MCF 10A (cell line): ENCODE measurements around the gene CAMK2A. TPM values are rescaled to one million over a fixed set of nuclear protein-coding genes. Genes with fewer than 3 reads are reported as not detected.

Experiments used
- BruUV-seq: library from RNA; stranded (reverse); fragments of 400-500 nt; replicated peaks from 2 replicates; lab custom pipeline; 2021; lab: Mats Ljungman, UMichigan
- CTCF ChIA-PET: fragments of 300-600 bp; sonication (Branson Sonifier 250); formaldehyde crosslinking; extraction: SDS; loops from one replicate; lab custom pipeline; 2021; ENCODE audit warnings: antibody characterized with exemption, inconsistent platforms; lab: Yijun Ruan, JAX
- POLR2A ChIA-PET: fragments of 300-600, 350-650 bp; sonication (Branson Sonifier 250); formaldehyde crosslinking; extraction: SDS; loops from one replicate; lab custom pipeline; 2020; ENCODE audit warnings: antibody characterized with exemption, inconsistent platforms; lab: Yijun Ruan, JAX
- DNase-seq: peaks from one replicate; pipeline ENCODE4 v3.0.0-alpha.2; 2018; ENCODE audit not compliant: unreplicated experiment
- H3K27ac Mint-ChIP-seq: one replicate; pipeline ENCODE4 v1.8.0; 2022; ENCODE audit warnings: mild to moderate bottlenecking, low read depth, mixed read lengths; ENCODE audit not compliant: unreplicated experiment
- H3K27me3 Mint-ChIP-seq: one replicate; pipeline ENCODE4 v1.8.0; 2022; ENCODE audit warnings: mixed read lengths; ENCODE audit not compliant: insufficient read depth, unreplicated experiment
- H3K36me3 Mint-ChIP-seq: one replicate; pipeline ENCODE4 v1.8.0; 2022; ENCODE audit warnings: mild to moderate bottlenecking, moderate library complexity, mixed read lengths; ENCODE audit not compliant: insufficient read depth, unreplicated experiment
- H3K4me1 Mint-ChIP-seq: one replicate; pipeline ENCODE4 v1.8.0; 2022; ENCODE audit warnings: mixed read lengths; ENCODE audit not compliant: insufficient read depth, unreplicated experiment
- H3K4me3 Mint-ChIP-seq: one replicate; pipeline ENCODE4 v1.8.0; 2022; ENCODE audit warnings: mild to moderate bottlenecking, moderate library complexity, mixed read lengths; ENCODE audit not compliant: unreplicated experiment
- H3K9me3 Mint-ChIP-seq: one replicate; pipeline ENCODE4 v1.8.0; 2022; ENCODE audit warnings: mixed read lengths; ENCODE audit not compliant: unreplicated experiment
- CTCF ChIP-seq: fragments of 200-600 bp; IDR thresholded peaks from one replicate; pipeline ENCODE4 v1.8.0; 2022; ENCODE audit warnings: antibody characterized with exemption, mild to moderate bottlenecking; ENCODE audit not compliant: unreplicated experiment
- intact Hi-C: fragments of 100-400 bp; cut with micrococcal nuclease; formaldehyde crosslinking; loops from 2 replicates; pipeline ENCODE4 v1.14.1; 2022
- total RNA-seq: library from RNA; stranded (reverse); gene quantifications from 2 replicates; pipeline ENCODE4 v1.2.3, GENCODE V29; 2022

Gene CAMK2A
- total RNA-seq, 1 experiment from 2014 or later = not detected

DNA sequence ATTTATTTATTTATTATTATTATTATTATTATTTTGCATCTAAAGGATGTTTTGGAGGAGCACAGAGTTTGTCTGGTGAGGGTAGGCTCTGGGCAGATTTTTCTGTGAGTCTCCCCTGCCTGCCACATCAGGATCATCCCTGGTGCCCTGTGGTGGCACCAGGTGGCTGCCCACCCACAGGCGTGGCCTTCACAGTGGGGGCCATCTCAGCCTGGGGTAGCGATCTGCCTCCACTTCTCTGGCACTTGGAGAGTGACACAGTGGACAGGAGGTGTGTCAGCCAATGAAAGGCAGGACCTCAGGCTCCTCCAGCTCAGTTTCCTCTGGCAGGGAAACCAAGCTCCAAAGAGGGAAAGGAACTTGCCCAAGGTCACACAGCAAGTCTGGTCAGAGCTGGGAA lies 69.7 kb downstream of the CAMK2A start:
- no peaks in the 10 kb centered on the region for H3K9me3 Mint-ChIP-seq
- no peak for TF ChIP-seq CTCF
- CTCF ChIA-PET = interaction anchor here (0.5 to 8.3 kb wide), 18 partner anchors 13 to 518 kb away, joined by 3 to 118 read pairs (median 4); no protein-coding TSS in a partner anchor
- no TSS peak for BruUV-seq
- H3K27ac Mint-ChIP-seq = no peak overlapping the region
- H3K4me3 Mint-ChIP-seq = no peak overlapping the region
- no peaks in the 10 kb centered on the region for H3K36me3 Mint-ChIP-seq
- no peaks in the 10 kb centered on the region for H3K4me1 Mint-ChIP-seq
- DNase-seq = no peak
- intact Hi-C loops = loop anchor here (2.0 kb wide), 1 partner anchor 583 kb away; no protein-coding TSS in a partner anchor
- H3K27me3 Mint-ChIP-seq = no peaks in the 10 kb centered on the region
- POLR2A ChIA-PET = no interaction called here

- intact Hi-C loops = loop anchor here (2.0 kb wide), 1 partner anchor 582 kb away; no protein-coding TSS in a partner anchor
- H3K27me3 Mint-ChIP-seq = no peaks in the 10 kb centered on the region
- ChIA-PET POLR2A (interaction anchor here (1.8 kb wide), 1 partner anchor 61 kb away, joined by 4 read pairs; no protein-coding TSS in a partner anchor), CTCF (interaction anchor here (0.6 to 8.3 kb wide), 29 partner anchors 8 to 380 kb away, joined by 3 to 118 read pairs (median 4); no protein-coding TSS in a partner anchor)
- TF ChIP-seq CTCF = no peak
- H3K9me3 Mint-ChIP-seq = no peaks in the 10 kb centered on the region
- no peak overlapping the region for H3K27ac Mint-ChIP-seq
- H3K4me1 Mint-ChIP-seq = no peaks in the 10 kb centered on the region
- no TSS peak for BruUV-seq
- no peak for DNase-seq
- H3K4me3 Mint-ChIP-seq = no peak overlapping the region
- peaks cover under 1% of the 10 kb centered on the region for H3K36me3 Mint-ChIP-seq
These were observed 70.4 kb downstream of the CAMK2A start for GRCh38 chr5:150219142-150219541.

GRCh38 chr5:150218693-150219035 lies 70.9 kb downstream of the CAMK2A start:
- Mint-ChIP-seq H3K27me3 (no peaks in the 10 kb centered on the region), H3K27ac (no peak overlapping the region), H3K9me3 (no peaks in the 10 kb centered on the region), H3K4me1 (no peaks in the 10 kb centered on the region), H3K36me3 (peaks cover 5% of the 10 kb centered on the region), H3K4me3 (no peak overlapping the region)
- no TSS peak for BruUV-seq
- ChIA-PET POLR2A (interaction anchor here (1.8 kb wide), 1 partner anchor 60 kb away, joined by 4 read pairs; no protein-coding TSS in a partner anchor), CTCF (interaction anchor here (0.6 to 8.3 kb wide), 34 partner anchors 8 to 380 kb away, joined by 3 to 118 read pairs (median 4); no protein-coding TSS in a partner anchor)
- no peak for TF ChIP-seq CTCF
- intact Hi-C loops = loop anchor here (1.0 to 2.0 kb wide), 8 partner anchors 57 to 582 kb away; no protein-coding TSS in a partner anchor
- DNase-seq = no peak

- TF ChIP-seq CTCF = peak; percentile 98
- no peak overlapping the region for H3K4me3 Mint-ChIP-seq
- H3K27ac Mint-ChIP-seq = no peak overlapping the region
- no peaks in the 10 kb centered on the region for H3K9me3 Mint-ChIP-seq
- no TSS peak for BruUV-seq
- intact Hi-C loops = loop anchor here (1.0 to 2.0 kb wide), 8 partner anchors 57 to 581 kb away; no protein-coding TSS in a partner anchor
- H3K4me1 Mint-ChIP-seq = no peaks in the 10 kb centered on the region
- POLR2A ChIA-PET = interaction anchor here (1.8 kb wide), 1 partner anchor 60 kb away, joined by 4 read pairs; no protein-coding TSS in a partner anchor
- H3K36me3 Mint-ChIP-seq = peaks cover 5% of the 10 kb centered on the region
- no peaks in the 10 kb centered on the region for H3K27me3 Mint-ChIP-seq
- CTCF ChIA-PET = interaction anchor here (0.6 to 8.3 kb wide), 37 partner anchors 8 to 379 kb away, joined by 3 to 118 read pairs (median 4); no protein-coding TSS in a partner anchor
- peak; percentile 93 for DNase-seq
These were observed 71.5 kb downstream of the CAMK2A start for GRCh38 chr5:150217873-150218692.
